SK-N-SH treated with all-trans-retinoic acid at 6 μM for 48 hours (cell line): ENCODE measurements around the gene GPSM1.

Experiments used
- PPARA ChIP-seq: fragments of 250-450 bp; sonication (Bioruptor Pico); IDR thresholded peaks from 2 replicates; pipeline ENCODE4 v1.5.0; 2020; ENCODE audit warnings: mild to moderate bottlenecking, borderline replicate concordance
- ZFP30 ChIP-seq: fragments of 450-650 bp; formaldehyde crosslinking; IDR thresholded peaks from 2 replicates; pipeline ENCODE4 v1.5.0; 2022; ENCODE audit warnings: mild to moderate bottlenecking, moderate library complexity
- TF ChIP-seq, protein P1 (sequence below): fragments of 250-450 bp; sonication (Bioruptor Pico); IDR thresholded peaks from 2 replicates; pipeline ENCODE4 v1.8.0; 2020; ENCODE audit warnings: mild to moderate bottlenecking, moderate library complexity, borderline replicate concordance
- TF ChIP-seq, protein P2 (sequence below): fragments of 250-450 bp; sonication (Bioruptor Pico); IDR thresholded peaks from 2 replicates; pipeline ENCODE4 v1.5.1; 2020; ENCODE audit warnings: low read depth, mild to moderate bottlenecking, moderate library complexity

DNA sequence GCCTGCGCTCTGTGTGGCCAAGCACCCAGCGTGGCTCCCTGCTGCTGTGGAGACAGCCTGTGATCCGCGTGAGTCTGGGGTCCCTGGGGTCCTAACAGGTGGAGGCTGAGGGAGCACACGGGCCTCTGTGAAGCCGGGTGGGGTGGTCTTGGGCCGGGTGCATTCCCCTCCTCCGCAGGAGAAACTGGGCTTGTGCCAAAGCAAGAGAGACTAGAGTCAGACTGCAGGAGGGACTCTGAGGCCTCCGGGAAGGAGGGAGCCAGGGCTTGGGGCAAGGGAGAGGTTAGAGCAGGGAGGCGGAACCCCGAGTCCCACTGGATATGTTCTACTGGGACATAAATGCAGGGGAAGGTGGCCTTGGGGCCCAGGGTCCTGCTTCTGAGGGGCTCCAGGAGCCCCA lies 25.7 kb downstream of the GPSM1 start:
- TF ChIP-seq ZFP30 (CRISPR knock-in tag) (no peak), PPARA (CRISPR knock-in tag) (no peak)
- TF ChIP-seq, protein P1, sequence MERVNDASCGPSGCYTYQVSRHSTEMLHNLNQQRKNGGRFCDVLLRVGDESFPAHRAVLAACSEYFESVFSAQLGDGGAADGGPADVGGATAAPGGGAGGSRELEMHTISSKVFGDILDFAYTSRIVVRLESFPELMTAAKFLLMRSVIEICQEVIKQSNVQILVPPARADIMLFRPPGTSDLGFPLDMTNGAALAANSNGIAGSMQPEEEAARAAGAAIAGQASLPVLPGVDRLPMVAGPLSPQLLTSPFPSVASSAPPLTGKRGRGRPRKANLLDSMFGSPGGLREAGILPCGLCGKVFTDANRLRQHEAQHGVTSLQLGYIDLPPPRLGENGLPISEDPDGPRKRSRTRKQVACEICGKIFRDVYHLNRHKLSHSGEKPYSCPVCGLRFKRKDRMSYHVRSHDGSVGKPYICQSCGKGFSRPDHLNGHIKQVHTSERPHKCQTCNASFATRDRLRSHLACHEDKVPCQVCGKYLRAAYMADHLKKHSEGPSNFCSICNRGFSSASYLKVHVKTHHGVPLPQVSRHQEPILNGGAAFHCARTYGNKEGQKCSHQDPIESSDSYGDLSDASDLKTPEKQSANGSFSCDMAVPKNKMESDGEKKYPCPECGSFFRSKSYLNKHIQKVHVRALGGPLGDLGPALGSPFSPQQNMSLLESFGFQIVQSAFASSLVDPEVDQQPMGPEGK (CRISPR knock-in tag): no peak
- TF ChIP-seq, protein P2, sequence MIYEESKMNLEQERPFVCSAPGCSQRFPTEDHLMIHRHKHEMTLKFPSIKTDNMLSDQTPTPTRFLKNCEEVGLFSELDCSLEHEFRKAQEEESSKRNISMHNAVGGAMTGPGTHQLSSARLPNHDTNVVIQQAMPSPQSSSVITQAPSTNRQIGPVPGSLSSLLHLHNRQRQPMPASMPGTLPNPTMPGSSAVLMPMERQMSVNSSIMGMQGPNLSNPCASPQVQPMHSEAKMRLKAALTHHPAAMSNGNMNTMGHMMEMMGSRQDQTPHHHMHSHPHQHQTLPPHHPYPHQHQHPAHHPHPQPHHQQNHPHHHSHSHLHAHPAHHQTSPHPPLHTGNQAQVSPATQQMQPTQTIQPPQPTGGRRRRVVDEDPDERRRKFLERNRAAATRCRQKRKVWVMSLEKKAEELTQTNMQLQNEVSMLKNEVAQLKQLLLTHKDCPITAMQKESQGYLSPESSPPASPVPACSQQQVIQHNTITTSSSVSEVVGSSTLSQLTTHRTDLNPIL (CRISPR knock-in tag): no peak
